ENCODE results near the gene SPOCK2.

Gene SPOCK2

DNA sequence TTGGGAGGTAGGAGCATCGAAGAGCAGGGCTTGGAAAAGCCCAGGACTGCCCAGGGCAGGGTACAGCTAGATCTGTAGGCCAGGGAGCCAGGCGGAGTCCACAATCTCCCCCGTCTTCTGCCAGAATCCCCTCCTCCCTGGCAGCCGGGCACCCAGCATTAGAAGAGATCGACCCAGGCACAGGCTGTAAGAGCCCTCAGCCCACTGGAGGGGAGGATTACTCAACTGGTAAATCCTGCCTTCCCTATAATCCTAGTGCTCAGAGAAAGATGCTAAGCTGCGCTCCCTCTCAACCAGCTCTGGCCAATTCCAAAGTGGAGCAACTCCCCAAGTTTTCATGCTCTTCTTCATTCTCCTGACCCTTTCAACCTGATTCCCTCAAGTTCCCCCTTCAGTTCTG is 3.2 kb downstream of the SPOCK2 start:
- no peak for TF ChIP-seq CTCF (IDR thresholded peaks at IDR 0.05; ENCODE audit: low read depth, low read length)
- H3K4me3 ChIP-seq (ENCODE audit: low read depth, low read length): no peak overlapping the region
- DNase-seq (ENCODE audit: low read depth, low spot score): no peak
- in situ Hi-C loops (cut with HindIII; ENCODE audit: low sequenced_read_pairs): no loop called here

- in situ Hi-C loops (cut with HindIII; ENCODE audit: low sequenced_read_pairs): no loop called here
- no peak overlapping the region for H3K4me3 ChIP-seq (ENCODE audit: low read depth, low read length)
- no peak for DNase-seq (ENCODE audit: low read depth, low spot score)
- no peak for TF ChIP-seq CTCF (IDR thresholded peaks at IDR 0.05; ENCODE audit: low read depth, low read length)
Measured at GRCh38 chr10:72083790-72084459, 4.4 kb downstream of the SPOCK2 start.

DNA sequence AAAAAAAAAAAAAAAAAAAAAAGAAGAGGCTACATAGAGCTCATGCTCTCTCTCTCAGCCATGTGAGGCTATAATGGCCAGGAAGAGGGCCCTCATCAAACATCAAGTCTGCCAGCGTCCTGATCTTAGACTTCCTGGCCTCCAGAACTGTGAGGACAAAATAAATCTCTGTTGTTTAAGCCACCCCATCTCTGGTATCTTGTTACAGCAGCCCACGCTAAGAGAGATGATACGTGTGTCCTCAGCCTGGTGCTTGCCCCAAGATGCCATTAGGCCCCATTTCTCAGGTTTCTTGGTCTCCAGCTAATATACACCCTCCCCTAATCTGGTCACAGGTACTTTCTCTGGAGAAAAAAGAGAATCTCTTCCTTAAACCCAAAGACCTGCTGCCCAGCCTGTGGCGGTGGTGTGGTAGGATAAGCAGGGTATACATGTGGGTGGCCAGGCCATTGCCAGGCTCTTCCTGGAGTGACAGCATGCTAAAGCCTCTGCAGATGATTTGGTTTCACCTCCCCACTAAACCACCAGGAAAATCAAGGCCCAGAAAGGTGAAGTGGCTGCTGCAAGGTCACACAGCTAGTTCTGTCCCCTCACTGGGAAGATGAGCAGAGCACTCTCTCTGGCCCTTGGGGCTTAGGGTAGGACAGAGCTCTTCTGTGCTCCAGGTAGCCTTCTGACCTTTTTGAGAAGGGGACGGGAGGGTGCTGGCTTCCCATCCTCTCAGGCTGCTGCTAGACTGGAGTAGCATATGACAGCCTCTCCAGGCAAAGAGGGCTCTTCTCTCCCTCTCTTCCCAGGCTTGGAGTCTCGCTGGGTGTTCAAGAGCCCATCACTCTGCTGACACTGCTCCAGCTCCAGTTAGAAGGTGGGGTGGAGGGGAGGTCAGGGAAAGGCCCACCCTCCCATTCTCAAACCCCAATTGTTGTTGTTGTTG is 5.2 kb downstream of the SPOCK2 start:
- no peak for DNase-seq (ENCODE audit: low read depth, low spot score)
- no peak overlapping the region for H3K4me3 ChIP-seq (ENCODE audit: low read depth, low read length)
- in situ Hi-C loops (cut with HindIII; ENCODE audit: low sequenced_read_pairs): no loop called here
- no peak for TF ChIP-seq CTCF (IDR thresholded peaks at IDR 0.05; ENCODE audit: low read depth, low read length)

- H3K4me3 ChIP-seq (ENCODE audit: low read depth, low read length): no peak overlapping the region
- in situ Hi-C loops (cut with HindIII; ENCODE audit: low sequenced_read_pairs): no loop called here
- DNase-seq (ENCODE audit: low read depth, low spot score): no peak
- no peak for TF ChIP-seq CTCF (IDR thresholded peaks at IDR 0.05; ENCODE audit: low read depth, low read length)
Measured at GRCh38 chr10:72081772-72082590, 6.4 kb downstream of the SPOCK2 start.

GRCh38 chr10:72081210-72081609 is 7.1 kb downstream of the SPOCK2 start:
- no peak overlapping the region for H3K4me3 ChIP-seq (ENCODE audit: low read depth, low read length)
- DNase-seq (ENCODE audit: low read depth, low spot score): no peak
- in situ Hi-C loops (cut with HindIII; ENCODE audit: low sequenced_read_pairs): no loop called here
- TF ChIP-seq CTCF (IDR thresholded peaks at IDR 0.05; ENCODE audit: low read depth, low read length): no peak
